Common myeloid progenitor, CD34-positive (primary cell): Measurements from ENCODE around the gene RNF217.

Source experiments
- CTCF ChIA-PET: fragments of 350-600 bp; sonication (Branson Sonifier 250); formaldehyde crosslinking; loops from one replicate; lab custom pipeline; 2021; ENCODE audit warnings: antibody characterized with exemption; lab: Charles Lee
- POLR2A ChIA-PET: fragments of 350-600 bp; sonication (Branson Sonifier 250); formaldehyde crosslinking; loops from one replicate; lab custom pipeline; 2021; ENCODE audit warnings: antibody characterized with exemption; lab: Charles Lee
- DNase-seq, 3 donors: peaks; one replicate each; pipeline versions ENCODE4 v3.0.0 to v3.0.0-alpha.2; 2013
- H3K27ac ChIP-seq, 2 experiments: 1 replicate in 1 of 2; 2 replicates in 1 of 2; pipeline ENCODE4 v1.7.0; 2013; ENCODE audit warnings: inconsistent platforms in 2 of 2, low read length in 2 of 2, mild to moderate bottlenecking in 2 of 2, low read depth in 1 of 2, moderate library complexity in 1 of 2; ENCODE audit not compliant: severe bottlenecking in 2 of 2, insufficient read depth in 1 of 2, poor library complexity in 1 of 2
- H3K27me3 ChIP-seq, 5 experiments: replicated peaks in 2 of 5; 1 replicate in 3 of 5; 2 replicates in 2 of 5; pipeline versions ENCODE4 v1.6.1 to v1.7.0; 2013; ENCODE audit warnings: low read length in 4 of 5, mild to moderate bottlenecking in 2 of 5, moderate library complexity in 2 of 5, inconsistent platforms in 1 of 5; ENCODE audit not compliant: insufficient read depth in 5 of 5, control insufficient read depth in 4 of 5
- H3K36me3 ChIP-seq, 4 experiments: 1 replicate in 2 of 4; 2 replicates in 2 of 4; pipeline versions ENCODE4 v1.6.1 to v1.7.0; 2013; ENCODE audit warnings: low read length in 3 of 4, control low read depth in 1 of 4, mild to moderate bottlenecking in 1 of 4; ENCODE audit not compliant: control insufficient read depth in 4 of 4, insufficient read depth in 4 of 4
- H3K4me1 ChIP-seq, 4 experiments: 1 replicate in 3 of 4; 2 replicates in 1 of 4; pipeline versions ENCODE4 v1.6.1 to v1.7.1; 2013; ENCODE audit warnings: low read length in 3 of 4, mild to moderate bottlenecking in 3 of 4, control low read depth in 1 of 4, inconsistent platforms in 1 of 4, moderate library complexity in 1 of 4; ENCODE audit not compliant: control insufficient read depth in 4 of 4, insufficient read depth in 4 of 4; ENCODE audit errors: control extremely low read depth in 1 of 4
- H3K4me3 ChIP-seq, 7 experiments: 1 replicate in 4 of 7; 2 replicates in 3 of 7; pipeline versions ENCODE4 v1.5.1 to v1.7.0; 2013; ENCODE audit warnings: mild to moderate bottlenecking in 7 of 7, low read length in 6 of 7, moderate library complexity in 6 of 7, inconsistent platforms in 2 of 7, low read depth in 2 of 7, control low read depth in 1 of 7; ENCODE audit not compliant: insufficient read depth in 4 of 7, control insufficient read depth in 1 of 7; ENCODE audit errors: extremely low read depth in 1 of 7
- H3K9me3 ChIP-seq, 5 experiments: 1 replicate in 4 of 5; 2 replicates in 1 of 5; pipeline versions ENCODE4 v1.6.1 to v1.7.1; 2013; ENCODE audit warnings: low read length in 4 of 5, mild to moderate bottlenecking in 2 of 5, inconsistent platforms in 1 of 5, low read depth in 1 of 5, moderate library complexity in 1 of 5; ENCODE audit not compliant: control insufficient read depth in 4 of 5, insufficient read depth in 2 of 5; ENCODE audit errors: control extremely low read depth in 1 of 5
- WGBS: methylation state at CpG from one replicate; pipeline ENCODE4 v1.1.5; 2013; ENCODE audit not compliant: insufficient coverage; 5-methylcytosine and 5-hydroxymethylcytosine counted together

The RNF217 gene

DNA sequence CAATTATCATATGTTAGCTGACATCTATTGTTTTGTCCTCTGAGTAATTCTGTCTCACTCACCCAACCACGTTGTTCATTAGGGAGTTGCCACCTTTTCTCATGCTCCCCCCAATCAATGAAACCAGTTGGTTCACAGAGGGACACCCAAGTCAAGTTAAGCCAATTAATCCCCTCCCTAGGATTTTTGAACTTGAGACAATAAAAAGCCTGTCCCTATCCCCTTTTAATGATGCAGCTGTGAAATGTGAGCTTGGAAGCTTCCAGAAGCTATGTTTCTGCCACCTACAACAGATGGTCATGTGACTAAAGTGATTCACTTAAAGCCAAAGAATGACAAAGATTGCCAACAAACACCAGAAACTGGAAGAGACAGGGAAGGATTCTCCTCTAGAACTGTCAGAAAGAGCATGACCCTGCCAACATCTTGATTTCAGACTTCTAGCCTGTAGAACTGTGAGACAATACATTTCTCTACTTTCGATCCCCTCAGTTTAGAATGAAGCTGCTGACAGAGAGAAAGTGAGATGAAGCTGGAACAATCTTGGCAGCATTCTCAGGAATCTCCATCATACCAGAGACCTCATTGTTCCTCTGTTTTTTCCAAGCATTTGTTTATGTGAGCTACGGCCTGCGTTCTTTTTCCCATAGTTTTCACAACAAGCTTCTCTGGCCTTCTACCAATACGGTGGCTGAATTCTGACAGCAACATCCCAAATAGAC is 133.5 kb downstream of the RNF217 start:
- ChIA-PET CTCF (interaction anchor here (1.5 kb wide), 1 partner anchor 18 kb away, joined by 6 read pairs; no protein-coding TSS in a partner anchor), POLR2A (no interaction called here)
- H3K27ac ChIP-seq = no peak overlapping the region
- no peak for DNase-seq
- peaks cover 0 to 5% (median 3%) of the 10 kb centered on the region in 5 experiments for H3K27me3 ChIP-seq
- no peaks in the 10 kb centered on the region for H3K36me3 ChIP-seq
- peaks cover 0 to 5% (median 3%) of the 10 kb centered on the region in 4 experiments for H3K4me1 ChIP-seq
- H3K4me3 ChIP-seq = no peak overlapping the region
- 98% methylated on average over 4 of the region's 5 CpGs for WGBS
- no peaks in the 10 kb centered on the region for H3K9me3 ChIP-seq

- H3K27me3 ChIP-seq = peaks cover 0 to 5% (median 3%) of the 10 kb centered on the region in 5 experiments
Measured at GRCh38 chr6:125097186-125097585, 134.9 kb downstream of the RNF217 start.

DNA sequence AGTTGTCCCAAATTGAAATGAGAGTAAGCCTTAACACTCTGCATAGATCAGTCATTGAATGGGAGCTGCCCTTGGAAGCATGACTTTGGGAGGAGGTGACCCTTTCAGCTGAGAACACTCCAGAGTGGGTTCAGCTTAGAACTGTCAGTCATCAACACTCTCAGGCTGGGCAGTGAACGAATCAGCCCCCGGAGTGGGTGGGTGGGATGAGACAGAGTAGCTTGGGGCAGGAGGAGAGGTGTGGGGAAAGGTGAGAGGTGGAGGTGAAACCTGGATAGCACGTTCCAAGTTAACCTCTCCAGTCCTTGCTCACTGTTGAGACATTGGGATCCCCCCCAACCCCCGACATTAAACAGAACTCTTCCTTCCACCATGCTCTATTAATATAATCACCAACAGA is 136.0 kb downstream of the RNF217 start:
- ChIA-PET CTCF (interaction anchor here (0.6 to 2.9 kb wide), 3 partner anchors 15 to 213 kb away, joined by 3 to 15 read pairs (median 3); no protein-coding TSS in a partner anchor), POLR2A (no interaction called here)
- peaks cover 0 to 5% (median 3%) of the 10 kb centered on the region in 5 experiments for H3K27me3 ChIP-seq

More at GRCh38 chr6:125097186-125097585, 134.9 kb downstream of the RNF217 start:
- H3K36me3 ChIP-seq = no peaks in the 10 kb centered on the region
- CTCF ChIA-PET = interaction anchor here (1.2 kb wide), 1 partner anchor 16 kb away, joined by 3 read pairs; no protein-coding TSS in a partner anchor
- WGBS = 100% methylated on average over 2 of the region's 2 CpGs
- POLR2A ChIA-PET = no interaction called here
- no peak overlapping the region for H3K4me3 ChIP-seq
- no peak overlapping the region for H3K27ac ChIP-seq
- H3K9me3 ChIP-seq = no peaks in the 10 kb centered on the region
- H3K4me1 ChIP-seq = peaks cover 0 to 5% (median 3%) of the 10 kb centered on the region in 4 experiments
- no peak for DNase-seq

DNA sequence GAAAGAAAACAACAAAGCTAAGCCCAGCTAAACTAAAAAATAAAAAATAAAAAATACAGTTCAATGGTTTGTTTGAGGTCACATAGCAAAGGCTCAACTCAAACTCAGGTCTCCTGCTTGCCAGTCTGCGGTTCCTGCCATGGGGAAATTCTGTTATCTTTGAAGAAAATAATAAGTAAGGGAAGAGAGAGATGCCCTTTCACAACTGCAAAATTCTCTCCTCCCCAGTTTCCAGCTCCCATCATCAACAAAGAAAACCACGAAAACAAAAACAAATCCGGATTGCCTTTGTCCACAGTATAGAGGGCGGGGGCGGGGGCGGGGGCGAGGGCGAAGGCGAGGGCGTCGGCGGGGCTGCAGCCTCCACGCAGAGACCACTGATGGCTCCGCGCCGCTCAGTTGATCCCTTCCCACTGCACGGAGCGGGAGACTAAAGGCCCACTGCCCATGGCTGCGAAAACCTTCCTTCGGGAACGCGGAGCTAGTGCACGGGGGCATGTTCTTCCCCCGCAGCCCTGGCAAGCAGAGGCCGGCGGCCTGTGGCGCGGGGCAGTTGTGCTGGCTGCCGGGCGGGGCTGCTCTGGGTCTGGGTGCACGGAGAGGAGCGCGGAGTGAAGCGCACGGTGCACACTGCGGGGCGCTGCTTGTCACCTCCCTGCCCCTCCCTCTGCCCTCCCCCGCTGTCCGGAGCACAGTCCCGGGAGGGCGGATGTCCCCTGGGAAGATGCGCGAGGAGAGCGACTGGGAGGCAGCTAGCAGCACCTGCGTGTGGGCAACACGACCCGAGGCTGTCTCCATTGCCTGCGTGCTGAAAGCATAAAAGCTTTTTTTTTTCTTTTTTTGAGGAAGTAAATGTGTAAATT is 137.2 kb downstream of the RNF217 start:
- POLR2A ChIA-PET = no interaction called here
- Histone ChIP-seq H3K27me3 (peaks cover 0 to 5% (median 3%) of the 10 kb centered on the region in 5 experiments), H3K27ac (no peak overlapping the region), H3K4me1 (peaks cover 0 to 5% (median 3%) of the 10 kb centered on the region in 4 experiments), H3K36me3 (no peaks in the 10 kb centered on the region), H3K9me3 (no peaks in the 10 kb centered on the region), H3K4me3 (peak overlapping the region; percentile 38 to 88 (median 71))
- CTCF ChIA-PET = interaction anchor here (0.8 to 2.9 kb wide), 3 partner anchors 10 to 128 kb away, joined by 3 to 15 read pairs (median 4); no protein-coding TSS in a partner anchor
- DNase-seq = peak; percentile 53 to 86 (median 78)
- 0% methylated on average over 23 of the region's 48 CpGs for WGBS

More for the DNA sequence above, 136.0 kb downstream of the RNF217 start:
- Histone ChIP-seq H3K4me3 (no peak overlapping the region), H3K4me1 (peaks cover 0 to 5% (median 3%) of the 10 kb centered on the region in 4 experiments), H3K27ac (no peak overlapping the region), H3K36me3 (no peaks in the 10 kb centered on the region), H3K9me3 (no peaks in the 10 kb centered on the region)
- DNase-seq = no peak
- no CpG with 5 or more reads among the region's 4 CpGs for WGBS

DNA sequence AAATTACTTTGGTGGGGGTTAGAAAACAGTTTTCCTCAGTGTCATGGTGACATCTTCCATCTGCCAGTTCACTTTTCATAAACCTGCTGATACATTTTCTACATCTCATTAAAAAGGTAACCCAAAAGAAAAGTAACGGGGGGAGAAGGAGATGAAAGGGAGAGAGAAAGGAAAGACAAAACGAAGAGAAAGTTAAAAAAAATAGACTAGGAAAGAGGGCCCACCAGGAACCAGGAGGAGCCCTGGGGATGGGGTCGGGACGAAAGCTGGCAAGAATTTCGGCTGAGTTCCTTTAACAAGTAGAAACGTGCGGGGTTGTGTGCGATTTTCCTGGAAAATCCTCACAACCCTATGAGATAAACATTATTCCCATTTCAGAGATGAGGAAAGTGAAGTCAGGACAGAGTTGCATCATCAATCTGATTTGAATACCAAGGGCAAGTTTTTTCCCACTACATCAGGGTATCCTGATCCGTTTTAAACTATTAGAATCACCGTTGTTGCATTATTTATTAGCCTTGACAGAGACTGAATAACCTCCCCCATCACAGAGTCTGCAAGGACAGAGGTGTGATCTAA is 137.9 kb downstream of the RNF217 start:
- 92% methylated on average over 8 of the region's 10 CpGs for WGBS

GRCh38 chr6:125101128-125101527 is 138.9 kb downstream of the RNF217 start:
- CTCF ChIA-PET = no interaction called here
- Histone ChIP-seq H3K36me3 (no peaks in the 10 kb centered on the region), H3K27me3 (peaks cover 0 to 5% (median 3%) of the 10 kb centered on the region in 5 experiments), H3K4me3 (no peak overlapping the region), H3K27ac (no peak overlapping the region), H3K9me3 (no peaks in the 10 kb centered on the region), H3K4me1 (peaks cover 0 to 5% (median 3%) of the 10 kb centered on the region in 4 experiments)
- no peak for DNase-seq
- POLR2A ChIA-PET = no interaction called here
- no CpG with 5 or more reads among the region's 1 CpG for WGBS

More for the DNA sequence above, 137.9 kb downstream of the RNF217 start:
- peaks cover 0 to 5% (median 3%) of the 10 kb centered on the region in 5 experiments for H3K27me3 ChIP-seq
- no peak for DNase-seq
- H3K4me3 ChIP-seq = peak overlapping the region in 6 of 7 experiments; percentile 66 to 88 (median 72)
- H3K4me1 ChIP-seq = peaks cover 0 to 5% (median 3%) of the 10 kb centered on the region in 4 experiments
- POLR2A ChIA-PET = no interaction called here
- no peaks in the 10 kb centered on the region for H3K9me3 ChIP-seq
- H3K36me3 ChIP-seq = no peaks in the 10 kb centered on the region
- CTCF ChIA-PET = interaction anchor here (0.8 to 2.9 kb wide), 3 partner anchors 10 to 129 kb away, joined by 3 to 15 read pairs (median 4); no protein-coding TSS in a partner anchor
- no peak overlapping the region for H3K27ac ChIP-seq
